Right lung (tissue), 5 donors: ENCODE data around the gene SYT12. TPM values are rescaled to one million over a fixed set of nuclear protein-coding genes. Genes with fewer than 3 reads are reported as not detected.
"Not testable (repeated sequence)": the region's sequence is repeated elsewhere in the genome, so short reads cannot be mapped to it uniquely, and the experiment has no call there.

Experiments
- DNase-seq, 2 donors: peaks; one replicate each; pipeline ENCODE4 v3.0.0-alpha.2; 2013
- polyA plus RNA-seq, 5 donors: library from polyadenylated mRNA; unstranded; fragments of 120-200 nt; gene quantifications; one replicate each; pipeline versions ENCODE4 v1.2.1 to v1.2.3, GENCODE V29; 2013; ENCODE audit warnings: inconsistent platforms in 1 of 5, low replicate concordance in 1 of 5; ENCODE audit not compliant: insufficient read length in 5 of 5, insufficient read depth in 1 of 5

Gene SYT12
- polyA plus RNA-seq, 5 donors, result 0.04 to 0.31 (median 0.10) TPM

- DNase-seq, result no peak
Measured at GRCh38 chr11:66996609-66997273, 26.2 kb upstream of the SYT12 start.

- no peak for DNase-seq
Measured at GRCh38 chr11:66999555-66999954, 23.4 kb upstream of the SYT12 start.

- no peak for DNase-seq
Measured at GRCh38 chr11:67001332-67001731, 21.6 kb upstream of the SYT12 start.

- no peak for DNase-seq
Measured at GRCh38 chr11:67002297-67002913, 20.5 kb upstream of the SYT12 start.

- DNase-seq, result no peak
Measured at GRCh38 chr11:67002921-67003411, 20.0 kb upstream of the SYT12 start.

GRCh38 chr11:67005200-67005599, 17.7 kb upstream of the SYT12 start:
- not testable (repeated sequence) for DNase-seq

- no peak for DNase-seq
Measured at GRCh38 chr11:67006029-67006884, 16.7 kb upstream of the SYT12 start.

- DNase-seq, result no peak
Measured at GRCh38 chr11:67007126-67007525, 15.8 kb upstream of the SYT12 start.

- DNase-seq, result no peak
Measured at GRCh38 chr11:67010296-67010905, 12.5 kb upstream of the SYT12 start.

- DNase-seq, result no peak
Measured at GRCh38 chr11:67013511-67014045, 9.4 kb upstream of the SYT12 start.

GRCh38 chr11:67014343-67014742, 8.6 kb upstream of the SYT12 start:
- no peak for DNase-seq

GRCh38 chr11:67015048-67015447, 7.9 kb upstream of the SYT12 start:
- DNase-seq, result no peak

- no peak for DNase-seq
Measured at GRCh38 chr11:67016550-67016949, 6.4 kb upstream of the SYT12 start.

- no peak for DNase-seq
Measured at GRCh38 chr11:67020949-67021348, 2.0 kb upstream of the SYT12 start.

- DNase-seq, result no peak
Measured at GRCh38 chr11:67022341-67022933, 497 bp upstream of the SYT12 start.

GRCh38 chr11:67023957-67024353, 1.0 kb downstream of the SYT12 start:
- DNase-seq, result no peak

GRCh38 chr11:67024410-67024809, 1.5 kb downstream of the SYT12 start:
- DNase-seq, result no peak

GRCh38 chr11:67024966-67025365, 2.0 kb downstream of the SYT12 start:
- no peak for DNase-seq

GRCh38 chr11:67025750-67026149, 2.8 kb downstream of the SYT12 start:
- DNase-seq, result no peak

- DNase-seq, result no peak
Measured at GRCh38 chr11:67026941-67027340, 4.0 kb downstream of the SYT12 start.

- DNase-seq, result no peak
Measured at GRCh38 chr11:67027483-67027930, 4.6 kb downstream of the SYT12 start.
